Hypothalamus (tissue), 51 donors: ENCODE results near the gene ALG6.
"Not testable (repeated sequence)": the region's sequence is repeated elsewhere in the genome, so short reads cannot be mapped to it uniquely, and the experiment has no call there.

Source experiments
- DNase-seq, 51 donors: peaks; one replicate each; lab custom pipeline; 2025; lab: John Stamatoyannopoulos, UW

Gene ALG6

GRCh38 chr1:63327417-63328054 lies 39.9 kb upstream of the ALG6 start:
- peak in 8 of 51 donors; percentile 1 to 38 (median 6) for DNase-seq

- DNase-seq: no peak
These were observed 39.3 kb upstream of the ALG6 start for GRCh38 chr1:63328122-63328521.

GRCh38 chr1:63328781-63329180 lies 38.6 kb upstream of the ALG6 start:
- DNase-seq: no peak

- no peak for DNase-seq
These were observed 37.7 kb upstream of the ALG6 start for GRCh38 chr1:63329621-63330330.

- DNase-seq: no peak
These were observed 37.0 kb upstream of the ALG6 start for GRCh38 chr1:63330331-63330916.

- no peak for DNase-seq
These were observed 25.0 kb upstream of the ALG6 start for GRCh38 chr1:63342402-63342801.

GRCh38 chr1:63343922-63344321 lies 23.5 kb upstream of the ALG6 start:
- no peak for DNase-seq

GRCh38 chr1:63350320-63350719 lies 17.1 kb upstream of the ALG6 start:
- DNase-seq: no peak

GRCh38 chr1:63352736-63353135 lies 14.7 kb upstream of the ALG6 start:
- no peak for DNase-seq

GRCh38 chr1:63356234-63356633 lies 11.2 kb upstream of the ALG6 start:
- not testable (repeated sequence) for DNase-seq

- DNase-seq: no peak
These were observed 7.9 kb upstream of the ALG6 start for GRCh38 chr1:63359561-63359960.

GRCh38 chr1:63362073-63362472 lies 5.4 kb upstream of the ALG6 start:
- DNase-seq: no peak

- DNase-seq: no peak
These were observed 4.8 kb upstream of the ALG6 start for GRCh38 chr1:63362578-63362977.

GRCh38 chr1:63363014-63363413 lies 4.4 kb upstream of the ALG6 start:
- DNase-seq: no peak

- no peak for DNase-seq
These were observed 566 bp upstream of the ALG6 start for GRCh38 chr1:63366908-63367214.

GRCh38 chr1:63368131-63368530 lies 704 bp downstream of the ALG6 start:
- peak in 2 of 51 donors; percentile 19 to 52 for DNase-seq

- DNase-seq: no peak
These were observed 12.2 kb downstream of the ALG6 start for GRCh38 chr1:63379583-63379982.

- DNase-seq: no peak
These were observed 14.3 kb downstream of the ALG6 start for GRCh38 chr1:63381741-63382140.

GRCh38 chr1:63401945-63402344 lies 34.5 kb downstream of the ALG6 start:
- no peak for DNase-seq

- no peak for DNase-seq
These were observed 36.0 kb downstream of the ALG6 start for GRCh38 chr1:63403386-63403785.

GRCh38 chr1:63405021-63405420 lies 37.6 kb downstream of the ALG6 start:
- DNase-seq: no peak

GRCh38 chr1:63405987-63406386 lies 38.6 kb downstream of the ALG6 start:
- DNase-seq: no peak
